IMR-90 (cell line): Measurements from ENCODE around the gene URB1. TPM values are rescaled to one million over a fixed set of nuclear protein-coding genes. Genes with fewer than 3 reads are reported as not detected.

Experiments
- ATAC-seq: fragments of 200-7000 bp; cut with Tn5 transposase; 2 replicates; pipeline ENCODE4 v1.9.1; 2020; ENCODE audit warnings: low read depth, mild to moderate bottlenecking, moderate library complexity
- BruUV-seq: library from RNA; stranded (reverse); fragments of 400-500 nt; replicated peaks from 2 replicates; lab custom pipeline; 2021; lab: Mats Ljungman, UMichigan
- CTCF ChIA-PET: fragments of 300-600 bp; formaldehyde crosslinking; extraction: SDS; loops from one replicate; lab custom pipeline; 2021; ENCODE audit warnings: antibody characterized with exemption; lab: Yijun Ruan, JAX
- POLR2A ChIA-PET: fragments of 300-600 bp; sonication (Branson Sonifier 250); formaldehyde crosslinking; loops from one replicate; lab custom pipeline; 2022; ENCODE audit warnings: antibody characterized with exemption; ENCODE audit not compliant: unreplicated experiment; lab: Charles Lee
- DNase-seq: peaks from one replicate; pipeline ENCODE4 v3.0.0; 2013
- H2AFZ ChIP-seq: replicated peaks from 2 replicates; pipeline ENCODE3; 2013; ENCODE audit warnings: low read length, mild to moderate bottlenecking; ENCODE audit not compliant: poor library complexity
- H2AK5ac ChIP-seq: 2 replicates; pipeline ENCODE4 v1.6.1; 2013; ENCODE audit warnings: low read depth, low read length, inconsistent platforms
- H2AK9ac ChIP-seq: replicated peaks from 2 replicates; pipeline ENCODE3; 2013; ENCODE audit warnings: mild to moderate bottlenecking, low read depth, low read length, moderate library complexity; ENCODE audit not compliant: poor library complexity
- H2BK120ac ChIP-seq: 2 replicates; pipeline ENCODE4 v1.6.1; 2013; ENCODE audit warnings: low read depth, low read length, inconsistent platforms
- H2BK15ac ChIP-seq: 3 replicates; pipeline ENCODE4 v1.6.1; 2013; ENCODE audit warnings: low read depth, low read length, inconsistent platforms
- H2BK20ac ChIP-seq: 2 replicates; pipeline ENCODE4 v1.6.1; 2013; ENCODE audit warnings: low read depth, mild to moderate bottlenecking, inconsistent platforms, low read length, moderate library complexity
- H2BK5ac ChIP-seq: 2 replicates; pipeline ENCODE4 v1.6.1; 2013; ENCODE audit warnings: mild to moderate bottlenecking, low read depth, low read length, inconsistent platforms; ENCODE audit not compliant: poor library complexity, severe bottlenecking
- H3K14ac ChIP-seq: replicated peaks from 2 replicates; pipeline ENCODE4 v1.6.1; 2013; ENCODE audit warnings: low read depth, low read length, inconsistent platforms
- H3K18ac ChIP-seq: 2 replicates; pipeline ENCODE4 v1.6.1; 2013; ENCODE audit warnings: low read depth, low read length, control low read depth
- H3K23ac ChIP-seq: 2 replicates; pipeline ENCODE4 v1.6.1; 2013; ENCODE audit warnings: low read depth, low read length, inconsistent platforms
- H3K27ac ChIP-seq: 2 replicates; pipeline ENCODE4 v1.5.1; 2013; ENCODE audit warnings: mild to moderate bottlenecking, control low read depth, low read length; ENCODE audit not compliant: insufficient read depth
- H3K27me3 ChIP-seq: 2 replicates; pipeline ENCODE4 v1.6.1; 2013; ENCODE audit warnings: low read length; ENCODE audit not compliant: control insufficient read depth, insufficient read depth
- H3K36me3 ChIP-seq: 2 replicates; pipeline ENCODE4 v1.6.1; 2013; ENCODE audit warnings: low read length, mixed read lengths; ENCODE audit not compliant: control insufficient read depth, insufficient read depth
- H3K4ac ChIP-seq: 2 replicates; pipeline ENCODE4 v1.6.1; 2013; ENCODE audit warnings: low read depth, low read length, inconsistent platforms
- H3K4me1 ChIP-seq: 2 replicates; pipeline ENCODE4 v1.6.1; 2013; ENCODE audit warnings: low read length, mixed read lengths; ENCODE audit not compliant: control insufficient read depth, insufficient read depth
- H3K4me2 ChIP-seq: 2 replicates; pipeline ENCODE4 v1.6.1; 2013; ENCODE audit warnings: low read depth, mild to moderate bottlenecking, control low read depth, low read length, moderate library complexity
- H3K4me3 ChIP-seq: 2 replicates; pipeline ENCODE4 v1.5.1; 2013; ENCODE audit warnings: low read depth, mild to moderate bottlenecking, control low read depth, low read length, moderate library complexity; ENCODE audit not compliant: insufficient read depth
- H3K56ac ChIP-seq: 2 replicates; pipeline ENCODE4 v1.6.1; 2013; ENCODE audit warnings: low read length, inconsistent platforms; ENCODE audit not compliant: insufficient read depth; ENCODE audit errors: extremely low read depth
- H3K79me1 ChIP-seq, 2 experiments: 2 replicates each; pipeline ENCODE4 v1.6.1; 2013; ENCODE audit warnings: low read length in 2 of 2, inconsistent platforms in 1 of 2, low read depth in 1 of 2
- H3K9ac ChIP-seq: 2 replicates; pipeline ENCODE4 v1.6.1; 2013; ENCODE audit warnings: low read depth, low read length, control low read depth
- H3K9me1 ChIP-seq: 2 replicates; pipeline ENCODE4 v1.6.1; 2013; ENCODE audit warnings: low read length, inconsistent platforms; ENCODE audit not compliant: insufficient read depth
- H3K9me3 ChIP-seq: 2 replicates; pipeline ENCODE4 v1.6.1; 2013; ENCODE audit warnings: low read length; ENCODE audit not compliant: control insufficient read depth, insufficient read depth
- H4K20me1 ChIP-seq: 2 replicates; pipeline ENCODE4 v1.6.1; 2013; ENCODE audit warnings: low read length, inconsistent platforms; ENCODE audit not compliant: insufficient read depth
- H4K5ac ChIP-seq: 2 replicates; pipeline ENCODE4 v1.6.1; 2013; ENCODE audit warnings: mild to moderate bottlenecking, low read depth, low read length, control low read depth
- H4K8ac ChIP-seq, 2 experiments: 2 replicates each; pipeline ENCODE4 v1.6.1; 2013; ENCODE audit warnings: low read depth in 2 of 2, low read length in 2 of 2, control low read depth in 1 of 2, inconsistent platforms in 1 of 2
- H4K91ac ChIP-seq: 2 replicates; pipeline ENCODE4 v1.6.1; 2013; ENCODE audit warnings: low read depth, low read length, inconsistent platforms; ENCODE audit not compliant: insufficient read depth
- RAD21 ChIP-seq: IDR thresholded peaks from 2 replicates; pipeline ENCODE4 v1.6.1; 2012; ENCODE audit warnings: low read length, improper control_type of control experiment
- RCOR1 ChIP-seq: IDR thresholded peaks from 2 replicates; pipeline ENCODE4 v1.6.1; 2012; ENCODE audit warnings: mild to moderate bottlenecking, low read length, improper control_type of control experiment; ENCODE audit not compliant: insufficient replicate concordance
- RFX5 ChIP-seq: IDR thresholded peaks from 2 replicates; pipeline ENCODE4 v1.8.0; 2012; ENCODE audit warnings: low read depth, mild to moderate bottlenecking, low read length, moderate library complexity
- SMC3 ChIP-seq: fragments of 150-350 bp; IDR thresholded peaks from 2 replicates; pipeline ENCODE4 v1.6.1; 2016; ENCODE audit warnings: low read depth, mild to moderate bottlenecking, antibody characterized with exemption, low read length, moderate library complexity
- WGBS, 2 experiments: methylation state at CpG; one replicate each; pipeline versions ENCODE4 v1.1.5 to v1.1.7; 2013; ENCODE audit warnings: missing lambda C conversion rate in 2 of 2; ENCODE audit not compliant: insufficient read length in 1 of 2; ENCODE audit errors: extremely low coverage in 2 of 2; 5-methylcytosine and 5-hydroxymethylcytosine counted together
- dilution Hi-C: fragments of 300-500 bp; cut with HindIII; formaldehyde crosslinking; loops from one replicate; pipeline ENCODE4 v1.14.3; 2018; ENCODE audit warnings: low sequenced_read_pairs; ENCODE audit not compliant: unreplicated experiment
- in situ Hi-C: fragments of 300-500 bp; cut with MboI; formaldehyde crosslinking; loops from 3 replicates; pipeline ENCODE4 v1.14.3; 2019; ENCODE audit warnings: low sequenced_read_pairs, inconsistent platforms, mixed read lengths
- intact Hi-C: fragments of 100-400 bp; cut with micrococcal nuclease; formaldehyde crosslinking; loops from 2 replicates; pipeline ENCODE4 v1.10.0; 2022
- polyA plus RNA-seq, 3 experiments: library from polyadenylated mRNA; depleted of rRNA; stranded (reverse); fragments of >200 nt; gene quantifications; 2 replicates each; pipeline ENCODE4 v1.2.3, GENCODE V29; 2012; ENCODE audit warnings: low replicate concordance in 1 of 3
- total RNA-seq: library from RNA; depleted of rRNA; stranded (reverse); fragments of >200 nt; gene quantifications from 2 replicates; pipeline ENCODE4 v1.2.3, GENCODE V29; 2012

The URB1 gene
- total and polyA plus RNA-seq, 2 of the 4 experiments (the other 2 are of a cell fraction), result 9.2 to 12.7 TPM

GRCh38 chr21:32349333-32349944, 43.4 kb downstream of the URB1 start:
- DNase-seq (no peak), ATAC-seq (no peak)
- POLR2A ChIA-PET, result no interaction called here
- Histone ChIP-seq H3K23ac (no peak overlapping the region), H3K14ac (no peak overlapping the region), H3K27me3 (no peaks in the 10 kb centered on the region), H3K9me3 (peaks cover 7% of the 10 kb centered on the region), H3K4ac (no peak overlapping the region), H3K9ac (no peak overlapping the region), H2BK120ac (no peak overlapping the region), H3K4me2 (no peak overlapping the region), H3K56ac (no peak overlapping the region), H2AFZ (no peak overlapping the region), H2AK5ac (no peak overlapping the region), H4K5ac (no peak overlapping the region), H4K8ac (no peak overlapping the region), H3K18ac (no peak overlapping the region), H4K91ac (no peak overlapping the region), H3K4me3 (no peak overlapping the region), H2BK5ac (no peak overlapping the region), H4K20me1 (no peaks in the 10 kb centered on the region), H3K27ac (no peak overlapping the region), H2BK20ac (no peak overlapping the region), H2AK9ac (no peak overlapping the region), H3K9me1 (no peaks in the 10 kb centered on the region), H2BK15ac (no peak overlapping the region), H3K36me3 (peaks cover 83% of the 10 kb centered on the region), H3K4me1 (no peaks in the 10 kb centered on the region), H3K79me1 (peaks cover 7 to 21% of the 10 kb centered on the region in 2 experiments; a peak in 2 of 4 replicates)
- no TSS peak for BruUV-seq
- CTCF ChIA-PET, result interaction anchor here (0.6 kb wide), 1 partner anchor 10 kb away, joined by 3 read pairs; no protein-coding TSS in a partner anchor
- intact Hi-C loops, result no loop called here
- in situ Hi-C loops, result no loop called here
- TF ChIP-seq RCOR1 (no peak), RFX5 (no peak), SMC3 (no peak), RAD21 (no peak)
- dilution Hi-C loops, result no loop called here
- WGBS, 2 experiments, result 97% methylated on average over 6 of the region's 16 CpGs; no CpG with 5 or more reads in 1 of the 2 experiments
